GM12874 (cell line): ENCODE results near the gene ZYG11A.

Source experiments
- TF ChIP-seq, protein P1 (sequence below): IDR thresholded peaks from 2 replicates; pipeline ENCODE4 v1.5.1; 2011; ENCODE audit warnings: low read depth, mild to moderate bottlenecking, control low read depth, low read length, moderate library complexity; ENCODE audit not compliant: insufficient read depth

The ZYG11A gene

DNA sequence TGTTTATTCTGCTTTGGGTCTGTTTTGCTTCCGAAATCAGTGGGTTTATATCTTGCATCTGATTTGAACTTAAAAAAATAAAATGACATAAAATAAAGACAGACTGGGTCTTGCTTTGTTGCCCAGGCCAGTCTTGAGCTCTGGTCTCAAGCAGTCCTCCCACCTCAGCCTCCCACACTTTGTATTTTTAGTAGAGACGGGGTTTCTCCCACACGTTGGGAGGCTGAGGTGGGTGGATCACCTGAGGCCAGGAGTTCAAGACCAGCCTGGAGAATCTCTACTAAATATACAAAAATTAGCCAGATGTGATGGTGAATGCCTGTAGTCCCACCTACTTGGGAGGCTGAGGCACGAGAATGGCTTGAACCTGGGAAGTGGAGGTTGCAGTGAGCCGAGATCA is 5.9 kb downstream of the ZYG11A start:
- TF ChIP-seq, protein P1, sequence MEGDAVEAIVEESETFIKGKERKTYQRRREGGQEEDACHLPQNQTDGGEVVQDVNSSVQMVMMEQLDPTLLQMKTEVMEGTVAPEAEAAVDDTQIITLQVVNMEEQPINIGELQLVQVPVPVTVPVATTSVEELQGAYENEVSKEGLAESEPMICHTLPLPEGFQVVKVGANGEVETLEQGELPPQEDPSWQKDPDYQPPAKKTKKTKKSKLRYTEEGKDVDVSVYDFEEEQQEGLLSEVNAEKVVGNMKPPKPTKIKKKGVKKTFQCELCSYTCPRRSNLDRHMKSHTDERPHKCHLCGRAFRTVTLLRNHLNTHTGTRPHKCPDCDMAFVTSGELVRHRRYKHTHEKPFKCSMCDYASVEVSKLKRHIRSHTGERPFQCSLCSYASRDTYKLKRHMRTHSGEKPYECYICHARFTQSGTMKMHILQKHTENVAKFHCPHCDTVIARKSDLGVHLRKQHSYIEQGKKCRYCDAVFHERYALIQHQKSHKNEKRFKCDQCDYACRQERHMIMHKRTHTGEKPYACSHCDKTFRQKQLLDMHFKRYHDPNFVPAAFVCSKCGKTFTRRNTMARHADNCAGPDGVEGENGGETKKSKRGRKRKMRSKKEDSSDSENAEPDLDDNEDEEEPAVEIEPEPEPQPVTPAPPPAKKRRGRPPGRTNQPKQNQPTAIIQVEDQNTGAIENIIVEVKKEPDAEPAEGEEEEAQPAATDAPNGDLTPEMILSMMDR = no peak

DNA sequence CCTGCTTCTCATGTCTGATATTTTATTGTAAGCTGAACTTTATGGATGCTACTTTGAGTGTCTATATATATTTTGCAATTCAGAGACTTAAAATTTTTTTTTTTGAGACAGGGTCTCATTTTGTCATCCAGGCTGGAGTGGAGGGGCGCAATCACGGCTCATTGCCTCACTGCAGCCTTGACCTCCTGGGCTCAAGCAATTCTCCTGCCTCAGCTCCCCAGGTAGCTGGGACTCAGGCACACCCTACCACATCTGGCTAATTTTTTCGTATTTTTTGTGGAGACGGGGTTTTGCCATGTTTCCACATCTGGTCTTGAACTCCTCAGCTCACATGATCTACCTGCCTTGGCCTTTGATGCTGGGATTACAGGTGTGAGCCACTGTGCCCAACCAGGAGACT is 8.4 kb downstream of the ZYG11A start:
- TF ChIP-seq, protein P1 = no peak

DNA sequence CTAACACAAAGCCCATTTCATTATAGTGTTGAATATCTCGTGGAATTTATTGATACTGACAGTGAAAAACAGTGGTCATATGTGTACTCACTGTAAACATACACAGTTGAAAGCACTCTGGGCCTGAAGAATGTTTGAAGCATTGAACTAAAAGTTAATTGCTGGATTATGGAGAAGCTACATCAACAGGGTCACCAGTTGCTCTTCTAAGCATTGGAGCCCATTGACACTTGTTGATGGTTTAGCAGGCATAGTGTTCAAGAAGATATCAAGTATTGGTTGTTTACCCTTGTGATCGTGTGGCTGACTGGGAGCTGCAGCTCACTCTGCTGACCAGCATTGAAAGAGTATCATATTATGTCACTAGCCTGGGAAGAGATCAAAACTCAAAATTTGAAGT is 10.3 kb downstream of the ZYG11A start:
- TF ChIP-seq, protein P1 = no peak

DNA sequence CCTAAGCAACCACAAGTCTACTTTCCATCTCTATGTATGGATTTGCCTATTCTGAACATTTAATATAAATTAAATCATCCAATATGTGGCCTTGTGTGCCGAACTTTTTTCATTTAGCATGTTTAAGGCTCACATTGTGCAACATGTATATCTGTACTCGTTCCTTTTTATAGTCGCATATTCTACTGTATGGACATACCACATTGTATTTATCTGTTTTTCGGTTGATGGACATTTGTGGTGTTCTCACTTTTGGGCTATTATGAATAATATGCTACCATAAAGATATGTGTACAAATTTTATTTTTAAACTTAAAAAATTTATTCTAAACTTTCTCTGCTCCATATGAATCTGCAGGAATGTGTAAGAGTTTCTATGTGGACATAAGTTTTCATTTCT is 13.0 kb downstream of the ZYG11A start:
- TF ChIP-seq, protein P1 = no peak

DNA sequence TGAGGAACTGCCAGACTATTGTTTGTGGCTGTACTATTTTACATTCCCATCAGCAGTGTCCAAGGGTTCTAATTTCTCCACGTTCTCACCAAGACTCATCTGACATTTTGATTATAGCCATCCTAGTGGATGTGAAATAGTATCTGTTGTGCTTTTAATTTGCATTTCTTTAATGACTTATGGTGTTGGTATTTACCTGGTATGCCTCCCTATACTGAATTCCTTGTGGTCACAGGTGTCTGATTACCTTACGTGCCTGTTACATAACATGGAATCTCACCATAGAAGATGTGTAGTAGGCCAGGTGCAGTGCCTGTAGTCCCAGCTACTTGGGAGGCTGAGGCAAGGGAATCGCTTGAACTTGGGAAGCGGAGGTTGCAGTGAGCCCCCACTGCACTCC is 13.5 kb downstream of the ZYG11A start:
- TF ChIP-seq, protein P1 = no peak

DNA sequence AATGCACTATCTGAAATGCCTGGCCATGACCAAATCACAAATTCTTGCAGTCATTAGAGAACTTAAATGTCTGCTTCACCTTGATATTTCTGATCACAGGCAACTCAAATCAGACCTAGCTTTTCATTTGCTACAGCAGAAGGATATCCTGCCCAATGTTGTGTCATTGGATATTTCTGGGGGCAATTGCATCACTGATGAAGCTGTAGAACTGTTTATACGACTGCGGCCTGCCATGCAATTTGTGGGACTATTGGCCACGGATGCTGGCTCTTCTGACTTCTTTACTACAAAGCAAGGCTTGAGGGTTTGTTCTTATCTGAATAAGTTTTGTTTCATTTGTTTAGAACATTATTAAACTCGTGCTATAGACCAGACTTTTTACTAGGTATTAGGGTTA is 14.9 kb downstream of the ZYG11A start:
- TF ChIP-seq, protein P1 = no peak

DNA sequence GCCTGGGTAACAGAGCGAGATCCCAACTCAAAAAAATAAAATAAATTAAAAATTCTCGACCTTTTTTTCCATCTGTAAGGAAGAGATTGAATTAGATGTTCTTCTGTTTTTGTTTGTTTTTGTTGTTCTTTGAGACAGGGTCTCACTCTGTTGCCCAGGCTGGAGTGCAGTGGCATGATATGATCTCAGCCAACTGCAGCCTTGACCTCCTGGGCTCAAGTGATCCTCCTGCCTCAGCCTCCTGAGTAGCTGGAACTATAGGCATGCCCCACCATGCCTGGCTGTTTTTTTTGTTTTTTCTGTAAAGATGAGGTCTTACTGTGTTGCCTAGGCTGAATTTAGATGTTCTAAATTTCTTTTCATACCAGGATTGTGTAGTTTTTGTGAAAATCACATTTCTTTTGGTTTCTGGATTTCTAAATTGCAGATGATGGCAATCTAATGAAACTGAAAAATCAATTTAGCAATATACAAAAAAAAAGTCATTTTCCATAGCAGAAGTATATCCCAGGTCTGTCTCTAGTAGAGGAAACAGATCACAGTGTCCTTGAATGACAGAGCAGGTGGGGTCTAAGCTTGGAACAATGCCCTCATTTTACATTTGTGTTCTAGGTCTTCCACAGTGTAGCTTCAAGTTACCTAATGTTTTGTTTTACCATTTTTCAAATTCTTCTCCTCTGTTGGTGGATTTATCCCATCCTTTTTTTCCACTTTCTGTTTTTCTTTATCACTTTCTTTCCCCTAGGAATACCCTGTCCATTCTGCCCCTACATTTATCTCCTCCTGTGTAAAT is 20.3 kb downstream of the ZYG11A start:
- TF ChIP-seq, protein P1 = no peak
